Subcutaneous abdominal adipose tissue (tissue), 5 donors: ENCODE results near the gene PSD4.

Experiments
- H3K27ac ChIP-seq: one replicate; pipeline ENCODE4 v1.7.0; 2013; ENCODE audit warnings: low read depth, mild to moderate bottlenecking, inconsistent platforms, low read length, moderate library complexity
- H3K27me3 ChIP-seq, 5 donors: one replicate each; pipeline ENCODE4 v1.7.0; 2013; ENCODE audit warnings: low read length in 5 of 5, inconsistent platforms in 1 of 5; ENCODE audit not compliant: control insufficient read depth in 5 of 5, insufficient read depth in 4 of 5
- H3K36me3 ChIP-seq, 5 donors: one replicate each; pipeline ENCODE4 v1.7.0; 2013; ENCODE audit warnings: low read length in 5 of 5; ENCODE audit not compliant: control insufficient read depth in 5 of 5, insufficient read depth in 5 of 5
- H3K4me1 ChIP-seq, 5 donors: one replicate each; pipeline ENCODE4 v1.7.0; 2013; ENCODE audit warnings: low read length in 5 of 5, mild to moderate bottlenecking in 3 of 5, moderate library complexity in 1 of 5; ENCODE audit not compliant: control insufficient read depth in 5 of 5, insufficient read depth in 5 of 5
- H3K4me3 ChIP-seq, 5 donors: one replicate each; pipeline ENCODE4 v1.7.0; 2013; ENCODE audit warnings: low read length in 5 of 5, low read depth in 1 of 5
- H3K9ac ChIP-seq, 5 donors: one replicate each; pipeline ENCODE4 v1.7.0; 2013; ENCODE audit warnings: low read length in 5 of 5, mild to moderate bottlenecking in 4 of 5, moderate library complexity in 3 of 5
- H3K9me3 ChIP-seq, 5 donors: one replicate each; pipeline ENCODE4 v1.7.0; 2013; ENCODE audit warnings: low read length in 5 of 5; ENCODE audit not compliant: control insufficient read depth in 5 of 5
- donor health status: healthy.
- donor health status: healthy.
- donor health status: healthy.
- donor health status: healthy.
- donor health status: healthy.

PSD4 gene

DNA sequence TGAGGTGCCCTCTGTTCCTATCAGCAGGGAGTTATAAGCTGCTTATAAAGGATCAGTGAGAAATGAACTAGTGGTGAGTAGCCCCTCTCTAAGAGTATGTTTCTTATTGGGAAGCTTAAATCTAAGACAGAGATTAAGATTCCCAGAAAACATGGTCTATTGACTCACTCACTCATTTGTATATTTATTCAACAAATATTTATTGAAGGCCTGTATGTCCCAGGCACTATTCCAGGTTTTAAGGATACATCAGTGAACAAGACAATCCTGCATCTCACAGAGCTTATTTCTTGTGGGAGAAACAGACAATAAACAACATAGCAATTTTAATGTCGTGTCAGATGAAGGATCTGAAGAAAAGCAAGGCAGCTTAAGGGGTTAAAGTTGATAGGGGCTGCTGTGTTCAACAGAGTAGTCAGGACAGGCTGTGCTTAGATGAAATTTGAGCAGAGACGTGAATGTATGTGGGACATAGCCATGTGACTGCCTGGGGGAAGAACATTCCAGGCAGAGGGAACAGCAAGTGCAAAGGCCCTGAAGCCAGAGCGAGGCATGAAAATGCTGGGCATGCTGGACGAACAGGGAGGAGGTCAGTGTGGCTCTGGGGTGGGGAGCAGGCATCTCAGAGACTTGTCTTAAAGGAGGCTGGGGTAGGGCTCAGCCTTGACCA, 14.8 kb upstream of the PSD4 start:
- Histone ChIP-seq H3K4me3 (no peak overlapping the region), H3K4me1 (peaks cover 0 to 6% (median 0%) of the 10 kb centered on the region in 5 donors), H3K27ac (no peak overlapping the region), H3K27me3 (peaks cover 6 to 19% (median 14%) of the 10 kb centered on the region in 5 donors), H3K9ac (no peak overlapping the region), H3K36me3 (no peaks in the 10 kb centered on the region), H3K9me3 (no peaks in the 10 kb centered on the region)

DNA sequence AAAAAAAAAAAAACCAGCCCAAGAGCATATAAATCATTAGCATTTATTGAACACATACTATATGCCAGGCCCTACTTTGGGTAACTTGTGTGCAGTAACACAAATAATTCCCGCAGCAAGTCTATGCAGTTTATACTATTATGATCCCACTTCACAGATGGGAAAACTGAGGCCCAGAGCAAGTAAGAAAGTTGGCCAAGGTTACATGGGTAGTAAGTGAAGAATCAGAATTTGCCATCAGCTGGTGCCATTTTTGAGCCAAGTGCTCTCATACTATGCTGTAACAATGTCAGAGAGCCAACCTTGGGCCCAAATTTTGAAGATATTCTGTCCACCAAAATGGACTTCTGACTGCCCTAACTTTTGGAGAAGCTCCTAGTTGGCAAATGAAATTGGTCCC, 13.5 kb upstream of the PSD4 start:
- Histone ChIP-seq H3K27ac (no peak overlapping the region), H3K4me3 (no peak overlapping the region), H3K36me3 (no peaks in the 10 kb centered on the region), H3K27me3 (peaks cover 6 to 19% (median 14%) of the 10 kb centered on the region in 5 donors), H3K9ac (no peak overlapping the region), H3K4me1 (peaks cover 0 to 6% (median 0%) of the 10 kb centered on the region in 5 donors), H3K9me3 (no peaks in the 10 kb centered on the region)

DNA sequence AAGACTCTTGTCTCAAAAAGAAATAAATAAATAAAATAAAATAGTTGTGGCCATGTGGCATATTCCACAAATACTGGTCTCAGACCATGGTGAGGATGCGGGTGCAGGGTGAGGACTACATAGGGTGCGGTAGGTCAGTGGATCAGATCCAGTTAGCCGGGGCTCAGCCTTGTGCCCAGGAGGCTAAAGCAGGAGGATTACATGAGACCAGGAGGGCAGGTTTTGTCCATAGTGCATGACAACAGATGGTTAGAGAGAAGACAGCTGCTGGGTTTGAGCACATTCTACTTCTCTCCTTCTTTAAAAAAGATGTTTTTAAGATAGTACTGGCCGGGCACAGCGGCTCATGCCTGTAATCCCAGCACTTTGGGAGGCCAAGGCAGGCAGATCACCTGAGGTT, 12.8 kb upstream of the PSD4 start:
- peaks cover 0 to 6% (median 0%) of the 10 kb centered on the region in 5 donors for H3K4me1 ChIP-seq
- no peaks in the 10 kb centered on the region for H3K36me3 ChIP-seq
- H3K9ac ChIP-seq = no peak overlapping the region
- H3K9me3 ChIP-seq = no peaks in the 10 kb centered on the region
- no peak overlapping the region for H3K27ac ChIP-seq
- peaks cover 6 to 16% (median 13%) of the 10 kb centered on the region in 5 donors for H3K27me3 ChIP-seq
- H3K4me3 ChIP-seq = no peak overlapping the region

DNA sequence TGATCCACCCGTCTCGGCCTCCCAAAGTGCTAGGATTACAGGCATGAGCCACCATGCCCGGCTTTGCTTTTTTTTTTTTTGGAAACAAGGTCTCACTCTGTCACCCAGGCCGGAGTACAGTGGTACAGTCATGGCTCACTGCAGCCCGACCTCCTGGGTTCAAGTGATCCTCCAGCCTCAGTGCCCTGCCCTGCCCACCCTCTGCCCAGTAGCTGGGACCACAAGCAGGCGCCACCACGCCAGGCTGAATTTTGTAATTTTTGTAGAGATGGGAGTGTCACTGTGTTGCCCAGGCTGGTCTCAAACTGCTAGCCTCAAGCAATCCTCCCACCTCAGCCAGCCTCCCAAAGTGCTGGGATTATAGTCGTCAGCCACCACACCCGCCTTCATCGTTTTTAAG, 11.6 kb upstream of the PSD4 start:
- Histone ChIP-seq H3K27ac (no peak overlapping the region), H3K36me3 (no peaks in the 10 kb centered on the region), H3K9me3 (no peaks in the 10 kb centered on the region), H3K27me3 (peaks cover 6 to 9% (median 8%) of the 10 kb centered on the region in 5 donors), H3K9ac (no peak overlapping the region), H3K4me3 (no peak overlapping the region), H3K4me1 (peaks cover 0 to 6% (median 0%) of the 10 kb centered on the region in 5 donors)

DNA sequence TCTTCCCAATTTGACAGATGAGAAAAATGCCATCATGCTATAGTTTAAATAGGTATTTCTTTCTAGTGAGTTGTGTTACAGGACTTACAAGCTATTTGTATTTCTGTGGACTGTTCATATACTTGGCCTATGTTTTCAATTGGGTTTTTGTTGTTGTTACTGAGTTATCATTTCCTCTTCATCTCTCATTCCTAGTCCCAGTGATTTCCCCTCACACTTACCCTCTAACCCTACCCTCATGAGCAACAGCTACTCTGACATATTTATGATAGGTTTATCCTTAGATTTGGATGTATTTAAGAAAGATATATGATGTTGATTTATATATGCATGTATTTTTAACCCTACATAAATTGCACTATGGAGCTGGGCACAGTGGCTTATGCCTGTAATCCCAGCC, 10.9 kb upstream of the PSD4 start:
- Histone ChIP-seq H3K4me3 (no peak overlapping the region), H3K27ac (no peak overlapping the region), H3K27me3 (peaks cover under 1 to 4% (median 4%) of the 10 kb centered on the region in 5 donors), H3K4me1 (peaks cover 0 to under 1% (median 0%) of the 10 kb centered on the region in 5 donors), H3K9me3 (no peaks in the 10 kb centered on the region), H3K36me3 (no peaks in the 10 kb centered on the region), H3K9ac (no peak overlapping the region)

DNA sequence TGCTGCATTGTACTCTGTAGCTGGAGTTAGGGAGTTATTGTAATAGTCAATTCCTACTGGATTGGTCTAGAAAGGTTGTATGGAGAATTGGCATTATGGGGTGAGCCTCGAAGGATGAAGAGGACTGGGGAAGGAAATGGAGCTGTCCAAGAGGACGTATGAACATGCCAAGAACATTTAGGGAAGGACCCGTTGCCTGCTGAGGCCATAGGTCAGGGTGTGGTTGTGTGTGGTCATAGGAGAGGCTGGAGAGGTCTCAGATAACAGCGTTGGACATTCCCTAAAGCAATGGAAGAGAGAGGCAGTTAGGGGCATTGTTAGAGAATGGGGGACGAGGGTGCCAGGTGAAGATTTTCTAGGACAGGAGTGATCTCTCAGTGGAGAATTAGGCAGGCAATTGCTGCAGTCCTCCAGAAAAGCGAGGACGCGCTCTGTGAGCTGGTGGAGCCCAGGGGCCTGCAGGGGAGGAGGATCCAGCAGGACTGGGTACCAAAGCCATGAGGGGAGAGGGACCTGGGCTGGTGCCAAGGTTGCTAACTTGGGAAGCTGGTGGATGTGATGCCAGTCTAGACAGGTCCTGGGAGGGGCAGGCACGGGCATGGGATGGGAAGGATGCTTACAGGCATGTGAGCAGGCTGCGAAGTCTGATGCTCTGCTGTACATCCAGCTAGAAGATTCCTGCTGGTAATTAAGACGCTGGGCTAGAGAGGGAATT, 9.4 kb upstream of the PSD4 start:
- Histone ChIP-seq H3K27ac (no peak overlapping the region), H3K36me3 (no peaks in the 10 kb centered on the region), H3K9me3 (no peaks in the 10 kb centered on the region), H3K4me1 (no peaks in the 10 kb centered on the region), H3K4me3 (no peak overlapping the region), H3K27me3 (peaks cover 0 to 2% (median 0%) of the 10 kb centered on the region in 5 donors), H3K9ac (no peak overlapping the region)

DNA sequence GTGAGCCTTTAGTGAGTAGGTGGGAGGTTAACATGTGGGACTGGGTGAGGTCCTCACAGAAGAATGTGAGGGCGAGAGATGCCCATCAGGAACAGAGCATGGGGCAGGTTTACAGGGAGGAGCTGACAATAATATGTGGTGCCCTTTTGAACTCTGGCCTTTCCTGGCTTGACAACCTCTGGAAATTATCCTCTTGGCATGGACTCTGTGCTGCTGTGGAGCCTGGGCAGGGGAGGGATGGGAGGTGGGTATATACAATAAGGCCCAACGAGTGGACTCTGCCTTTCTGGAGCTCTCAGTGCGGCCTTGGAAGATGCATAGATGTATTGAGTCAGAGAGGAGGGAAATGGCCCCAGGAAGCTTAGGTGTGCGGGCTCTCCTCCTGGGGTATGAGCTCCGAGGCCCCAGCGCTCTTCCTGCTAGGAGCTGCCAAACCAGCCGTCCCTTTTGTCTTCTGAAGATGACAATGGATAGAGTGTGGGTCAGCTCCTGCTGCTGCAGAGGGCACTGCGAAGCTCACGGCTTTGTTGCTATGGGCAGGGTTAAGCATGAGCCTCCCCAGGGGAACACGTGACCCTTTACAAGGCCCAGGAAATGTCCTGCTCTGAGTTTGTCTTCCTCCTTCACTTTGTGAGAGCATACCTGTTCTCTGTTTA, 8.7 kb upstream of the PSD4 start:
- Histone ChIP-seq H3K27me3 (peaks cover 0 to 2% (median 0%) of the 10 kb centered on the region in 5 donors), H3K9me3 (no peaks in the 10 kb centered on the region), H3K36me3 (no peaks in the 10 kb centered on the region), H3K4me3 (no peak overlapping the region), H3K9ac (no peak overlapping the region), H3K4me1 (no peaks in the 10 kb centered on the region), H3K27ac (no peak overlapping the region)

DNA sequence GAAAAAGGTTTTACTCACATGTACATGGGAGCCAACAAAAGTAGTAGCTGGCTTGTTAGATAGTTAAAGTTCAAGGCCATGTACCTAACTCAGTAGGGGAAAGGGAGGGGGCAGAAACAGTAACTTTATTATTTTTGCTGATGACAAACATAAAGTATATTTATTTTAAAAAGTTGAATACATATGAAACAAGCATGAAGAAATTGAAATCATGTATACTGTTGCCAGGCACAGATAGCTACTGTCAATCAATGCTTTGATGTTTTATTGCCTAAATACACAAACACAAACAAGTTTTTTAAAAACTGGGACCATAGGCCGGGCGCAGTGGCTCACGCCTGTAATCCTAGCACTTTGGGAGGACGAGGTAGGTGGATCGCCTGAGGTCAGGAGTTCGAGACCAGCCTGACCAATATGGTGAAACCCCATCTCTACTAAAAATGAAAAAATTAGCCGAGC, 7.6 kb upstream of the PSD4 start:
- no peaks in the 10 kb centered on the region for H3K4me1 ChIP-seq
- no peak overlapping the region for H3K4me3 ChIP-seq
- H3K36me3 ChIP-seq = no peaks in the 10 kb centered on the region
- peaks cover 0 to 2% (median 0%) of the 10 kb centered on the region in 5 donors for H3K27me3 ChIP-seq
- no peaks in the 10 kb centered on the region for H3K9me3 ChIP-seq
- no peak overlapping the region for H3K27ac ChIP-seq
- H3K9ac ChIP-seq = no peak overlapping the region

DNA sequence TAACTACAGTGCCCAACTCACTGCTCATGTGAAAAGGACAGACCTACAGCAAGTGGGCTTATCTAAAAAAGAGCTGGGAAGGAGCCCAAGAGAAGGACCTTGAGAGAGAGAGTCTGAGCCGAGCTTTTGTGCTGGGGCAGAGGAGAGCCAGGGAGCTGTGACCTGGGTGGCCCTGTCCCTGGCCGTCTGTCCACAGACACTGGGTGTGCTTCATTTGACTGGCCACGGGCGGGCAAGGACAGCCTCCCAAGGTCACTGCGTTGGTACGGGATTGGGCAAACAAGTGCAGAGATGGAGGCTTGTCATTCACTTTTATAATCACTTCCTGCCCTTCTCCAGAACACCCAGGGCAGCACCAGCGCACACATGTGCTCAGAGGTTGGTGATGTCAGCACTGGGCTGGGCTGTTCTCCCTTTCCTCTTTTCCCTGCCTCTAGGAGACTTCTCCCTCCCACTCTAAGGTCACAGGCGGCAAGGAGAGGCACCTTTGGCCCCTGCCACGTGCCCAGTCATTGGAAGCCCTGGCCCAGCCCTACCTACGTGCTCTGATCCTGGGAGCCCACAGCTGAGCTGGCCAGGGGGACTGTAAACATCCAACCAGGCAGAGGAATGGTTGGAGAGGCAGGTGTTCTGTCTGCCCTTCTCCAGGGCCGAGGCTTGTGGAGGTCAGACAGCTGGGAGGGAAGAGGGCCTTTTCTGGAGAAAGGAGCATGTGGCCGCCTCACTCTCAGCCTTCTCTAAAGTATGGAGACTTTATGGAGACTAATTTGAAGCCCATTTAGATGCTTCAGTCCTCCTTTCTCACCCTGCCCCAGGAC, 6.4 kb upstream of the PSD4 start:
- H3K9ac ChIP-seq = no peak overlapping the region
- H3K27me3 ChIP-seq = peaks cover 0 to 2% (median 0%) of the 10 kb centered on the region in 5 donors
- H3K4me3 ChIP-seq = no peak overlapping the region
- H3K36me3 ChIP-seq = no peaks in the 10 kb centered on the region
- no peak overlapping the region for H3K27ac ChIP-seq
- no peaks in the 10 kb centered on the region for H3K9me3 ChIP-seq
- H3K4me1 ChIP-seq = no peaks in the 10 kb centered on the region
